CD4-positive, alpha-beta T cell treated with Interleukin-2 at 100 ng/mL for 4 hours (primary cell): ENCODE measurements around the gene TSGA10IP.

ENCODE experiments used
- DNase-seq: peaks from one replicate; pipeline ENCODE4 v3.0.0-alpha.2; 2020; ENCODE audit warnings: low spot score

TSGA10IP gene

DNA sequence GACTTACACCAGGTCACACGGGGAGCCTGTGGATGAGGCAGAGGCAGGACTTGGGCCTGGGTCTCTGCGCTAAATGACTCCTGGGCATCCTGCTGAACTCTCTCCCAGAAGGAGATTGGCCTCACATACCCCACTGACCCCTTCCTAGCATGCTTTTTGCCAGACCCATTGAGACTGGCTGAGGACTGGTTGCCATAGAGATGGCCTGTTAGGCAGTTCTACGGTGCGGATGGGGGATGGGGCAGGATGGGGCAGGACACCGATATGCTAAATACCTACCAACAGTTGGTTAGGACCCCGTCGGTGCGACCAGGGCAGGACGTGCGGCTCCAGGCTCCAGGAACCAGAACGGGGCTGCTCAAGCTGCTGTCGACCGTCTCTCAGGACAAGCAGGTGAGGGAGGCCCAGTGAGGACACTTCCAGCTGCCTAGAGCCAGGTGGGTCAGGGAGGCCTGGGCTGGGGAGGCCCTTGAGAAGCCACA is at the start of gene TSGA10IP:
TSGA10IP (plus strand) TSS at position 51 of the 482 bp plus-strand sequence; CDS start at position 247, 196 bp downstream.
- no peak for DNase-seq

- no peak for DNase-seq
Measured at GRCh38 chr11:65895482-65895981, 49.7 kb upstream of the TSGA10IP start.

GRCh38 chr11:65896034-65896999 is 49.0 kb upstream of the TSGA10IP start:
- no peak for DNase-seq

DNA sequence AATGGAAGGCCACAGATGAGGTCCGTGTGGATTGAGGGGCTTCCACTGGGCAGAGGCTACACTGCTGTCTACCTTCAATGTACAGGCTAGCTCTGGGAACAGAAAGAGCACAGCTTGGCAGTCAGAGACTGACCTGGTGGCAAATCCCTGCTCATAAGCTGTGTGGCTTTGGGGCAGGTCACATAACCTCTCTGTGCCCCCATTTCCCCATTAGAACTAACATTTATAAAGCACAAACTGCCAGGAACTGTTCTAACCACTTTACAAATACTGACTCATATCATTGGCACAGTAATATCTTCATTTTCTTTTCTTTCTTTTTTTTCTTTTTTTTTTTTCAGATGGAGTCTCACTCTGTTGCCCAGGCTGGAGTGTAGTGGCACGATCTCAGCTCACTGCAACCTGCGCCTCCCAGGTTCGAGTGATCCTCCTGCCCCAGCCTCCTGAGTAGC is 48.2 kb upstream of the TSGA10IP start:
- DNase-seq = no peak

DNA sequence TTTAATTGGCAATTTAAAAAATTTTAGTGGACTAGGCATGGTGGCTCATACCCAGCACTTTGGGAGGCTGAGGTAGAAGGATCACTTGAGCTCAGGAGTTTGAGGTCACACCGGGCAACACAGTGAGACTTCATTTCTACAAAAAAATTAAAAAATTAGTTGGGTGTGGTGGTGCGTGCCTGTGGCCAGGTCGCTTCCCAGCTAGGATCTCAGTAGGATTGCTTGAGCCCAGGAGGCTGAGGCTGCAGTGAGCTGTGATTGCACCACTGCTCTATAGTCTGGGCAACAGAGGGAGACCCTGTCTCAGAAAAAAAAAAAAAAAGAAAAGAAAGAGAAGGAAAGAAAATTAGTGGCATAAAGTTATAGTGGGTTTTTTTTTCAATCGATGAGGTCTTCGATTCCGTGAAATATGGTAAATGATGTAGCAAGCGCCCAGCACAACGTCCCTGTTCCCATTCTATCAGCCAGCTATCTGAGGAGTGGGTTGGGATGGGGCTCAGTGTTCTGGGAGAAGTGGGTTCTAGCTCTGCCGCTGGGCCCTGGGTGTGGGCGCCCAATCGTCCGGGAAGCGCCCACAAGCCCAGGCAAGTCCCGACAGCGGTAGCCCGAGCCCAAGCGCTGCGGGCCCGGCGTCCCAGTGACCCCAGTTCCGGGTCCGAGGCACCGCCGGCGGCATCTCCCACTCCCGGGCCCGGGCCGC is 46.5 kb upstream of the TSGA10IP start:
- DNase-seq = no peak

DNA sequence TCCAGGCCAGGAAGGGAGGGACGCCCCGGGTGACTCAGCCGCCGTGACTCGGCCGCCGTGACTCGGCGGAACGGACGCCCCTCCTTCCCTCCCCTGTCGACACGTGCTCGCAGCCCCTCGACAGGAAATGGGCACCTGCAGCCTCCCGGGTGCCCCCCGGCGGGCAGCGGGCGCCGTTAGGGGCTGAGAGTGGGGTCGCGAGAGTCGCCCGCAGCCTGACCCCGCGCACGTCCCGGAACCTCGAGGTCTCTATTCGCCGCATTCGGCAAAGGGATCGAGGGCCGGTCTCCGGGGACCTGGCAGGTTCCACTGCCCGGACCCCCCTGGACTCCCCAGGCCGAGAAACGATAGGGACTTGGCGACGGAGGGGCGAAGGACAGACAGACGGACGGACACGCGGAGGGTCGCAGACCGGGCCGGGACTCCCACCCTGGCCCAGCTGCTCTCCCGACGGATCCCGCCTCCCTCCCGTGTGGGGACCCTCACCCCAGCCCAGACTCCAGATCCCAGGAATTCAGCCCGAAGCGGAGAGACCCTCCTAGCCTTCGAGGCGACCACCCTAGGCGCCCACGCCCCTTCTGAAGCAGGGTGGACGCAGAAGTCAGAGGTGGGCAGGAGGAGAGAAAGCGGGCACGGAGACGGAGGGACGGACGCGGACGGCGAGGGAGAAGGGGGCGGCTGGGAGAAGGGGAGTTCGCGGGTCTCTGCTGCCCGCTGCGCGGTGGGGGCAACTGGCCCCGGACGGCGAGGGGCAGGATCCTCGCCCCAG is 45.7 kb upstream of the TSGA10IP start:
- peak; percentile 61 for DNase-seq

- DNase-seq = peak; percentile 95
Measured at GRCh38 chr11:65900125-65900898, 45.0 kb upstream of the TSGA10IP start, which contains the start of gene FOSL1. FOSL1 (minus strand) TSS chr11:65900388; CDS start chr11:65900339, 49 bp downstream.

DNA sequence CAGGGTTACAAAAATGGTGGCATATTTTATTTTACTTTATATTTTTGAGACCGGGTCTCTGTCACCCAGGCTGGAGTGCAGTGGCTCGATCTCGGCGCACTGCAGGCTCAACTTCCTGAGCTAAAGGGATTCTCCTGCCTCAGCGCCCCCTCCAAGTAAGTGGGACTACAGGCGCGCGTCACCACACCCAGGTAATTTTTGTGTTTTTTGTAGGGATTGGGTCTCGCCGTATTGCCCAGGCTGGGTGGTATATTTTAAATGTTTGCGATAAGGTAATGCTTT is 44.4 kb upstream of the TSGA10IP start:
- DNase-seq = no peak

GRCh38 chr11:65903068-65903481 is 42.2 kb upstream of the TSGA10IP start:
- no peak for DNase-seq

DNA sequence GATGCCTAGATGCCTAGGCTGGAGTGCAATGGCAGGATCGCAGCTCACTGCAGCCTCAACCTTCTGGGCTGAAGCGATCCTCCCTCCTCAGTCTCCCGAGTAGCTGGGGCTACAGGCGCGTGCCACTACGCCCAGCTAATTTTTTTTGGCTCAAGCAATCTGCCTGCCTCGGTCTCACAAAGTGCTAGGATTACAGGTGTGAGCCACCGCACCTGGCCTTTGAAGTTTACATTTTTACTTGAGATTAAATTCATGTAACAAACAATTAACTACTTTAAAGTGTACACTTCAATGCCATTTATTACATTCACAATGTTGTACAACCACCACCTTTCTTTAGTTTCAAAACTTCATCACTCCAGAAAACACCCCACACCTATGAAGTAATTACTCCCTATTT is 41.6 kb upstream of the TSGA10IP start:
- DNase-seq = no peak

DNA sequence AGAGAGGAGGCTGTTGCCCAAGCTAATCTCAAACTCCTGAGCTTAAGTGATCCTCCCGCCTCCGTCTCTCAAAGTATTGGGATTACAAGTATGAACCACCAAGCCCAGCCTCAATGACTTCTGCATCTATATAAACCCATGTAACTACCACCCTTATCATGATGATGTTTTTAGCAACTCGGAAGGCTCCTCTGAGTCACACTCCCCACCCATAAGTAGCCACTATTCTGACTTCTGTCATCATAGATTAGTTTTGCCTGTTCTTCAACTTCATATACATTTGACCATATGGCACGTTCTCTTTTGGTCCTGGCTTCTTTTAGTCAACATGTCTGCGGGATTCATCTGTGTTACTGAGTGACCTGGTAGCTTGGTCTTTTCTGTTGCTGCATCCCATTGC is 38.7 kb upstream of the TSGA10IP start:
- DNase-seq = no peak

DNA sequence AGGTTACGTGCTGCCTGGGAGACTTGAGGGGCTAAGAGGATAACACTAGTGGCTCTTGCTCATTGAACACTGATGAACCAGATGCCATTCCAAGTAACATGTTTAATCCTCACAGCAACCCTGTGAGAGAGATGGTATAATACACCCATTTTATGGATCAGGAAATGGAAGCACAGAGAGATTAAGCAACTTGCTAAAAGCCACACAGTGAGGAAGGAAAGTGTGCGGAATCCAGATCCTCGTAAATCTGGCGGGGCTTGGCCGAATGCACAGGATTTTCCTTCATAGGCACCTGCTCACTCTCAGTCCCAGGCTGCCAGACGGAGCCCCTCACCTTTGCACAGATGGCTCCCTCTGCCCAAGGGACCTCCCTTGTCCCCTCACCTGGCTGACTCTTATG is 37.4 kb upstream of the TSGA10IP start:
- DNase-seq = no peak

DNA sequence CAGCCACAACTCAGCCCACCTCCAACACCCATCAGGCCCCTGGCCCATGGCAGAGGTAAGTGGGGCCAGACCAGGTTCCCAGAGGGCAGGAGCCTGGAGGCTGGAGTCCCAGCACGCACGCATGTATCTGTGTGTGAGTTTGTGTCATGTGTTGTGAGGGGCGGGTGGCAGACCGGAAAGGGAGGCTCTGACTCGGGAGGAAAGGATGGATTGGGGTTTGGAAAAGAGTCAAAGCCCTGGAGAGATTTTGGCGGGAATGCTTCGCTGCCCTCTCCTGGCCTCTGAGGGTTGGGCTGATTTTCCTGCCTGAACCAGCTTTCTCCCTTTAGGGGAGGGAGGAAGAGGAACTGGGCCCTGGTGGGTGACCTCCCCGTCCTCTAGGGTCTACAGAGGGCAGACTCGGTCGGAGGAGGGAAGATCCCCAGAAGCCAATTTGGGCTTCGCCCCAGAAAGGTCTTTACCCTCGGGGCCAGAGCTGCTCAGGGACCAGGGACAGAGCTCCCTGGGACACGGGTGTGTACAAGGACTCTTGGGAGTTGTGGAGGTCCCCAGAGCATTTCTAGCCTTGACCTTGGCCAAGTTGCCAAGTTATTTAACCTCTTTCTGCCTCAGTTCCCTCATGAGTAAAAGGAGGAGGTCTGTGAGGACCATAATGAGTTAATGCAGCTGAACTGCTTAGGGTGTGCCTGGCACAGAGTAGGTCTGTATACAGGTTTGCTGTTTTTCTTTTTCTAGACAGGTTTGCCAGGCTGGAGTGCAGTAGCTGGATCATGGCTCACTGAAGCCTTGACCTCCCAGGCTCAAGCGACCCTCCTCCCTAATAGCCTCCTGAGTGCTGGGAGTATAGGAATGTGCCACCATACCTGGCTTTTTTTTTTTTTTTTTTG is 33.4 kb upstream of the TSGA10IP start:
- no peak for DNase-seq

- no peak for DNase-seq
Measured at GRCh38 chr11:65912845-65913244, 32.4 kb upstream of the TSGA10IP start.

- DNase-seq = no peak
Measured at GRCh38 chr11:65915101-65915820, 30.0 kb upstream of the TSGA10IP start.

GRCh38 chr11:65915821-65916251 is 29.4 kb upstream of the TSGA10IP start:
- no peak for DNase-seq

- no peak for DNase-seq
Measured at GRCh38 chr11:65916391-65916790, 28.9 kb upstream of the TSGA10IP start.

GRCh38 chr11:65917077-65917433 is 28.2 kb upstream of the TSGA10IP start:
- DNase-seq = no peak

DNA sequence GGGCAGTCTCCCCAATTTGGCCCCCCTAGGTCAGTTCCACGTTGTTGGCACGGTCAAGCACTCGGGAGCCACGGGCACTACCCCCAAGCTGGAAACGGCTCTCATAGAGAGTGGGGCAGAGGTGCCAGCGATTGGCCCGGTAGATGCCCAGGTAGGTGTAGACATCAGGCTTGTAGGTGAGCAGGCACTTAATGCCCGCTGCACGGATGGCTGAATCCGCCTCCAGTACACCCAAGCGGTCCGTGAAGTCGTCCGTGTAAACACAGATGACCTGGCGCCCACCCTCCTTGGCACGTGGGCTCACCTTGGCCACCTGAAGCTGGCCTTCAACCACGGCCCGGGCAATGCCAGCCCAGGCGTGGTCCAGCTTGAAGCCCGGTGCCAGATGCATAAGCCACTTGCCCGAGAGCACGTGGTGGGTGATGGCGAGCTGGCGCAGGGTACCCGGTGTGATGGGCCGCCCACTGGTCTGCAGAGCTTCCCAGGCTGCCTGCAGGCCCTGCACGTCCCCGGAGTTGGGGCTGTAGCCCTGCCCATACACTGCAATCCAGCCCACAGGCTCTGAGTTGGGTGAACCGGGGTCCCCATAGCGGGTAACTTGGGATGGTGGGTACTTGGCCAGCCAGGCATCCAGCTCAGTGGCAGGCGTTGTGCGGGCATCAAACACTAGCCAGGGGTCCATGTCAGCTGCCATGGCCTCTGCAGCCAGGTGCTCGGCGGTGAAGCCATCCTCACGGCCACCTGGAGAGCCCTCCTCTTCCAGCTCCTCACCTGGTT is 27.7 kb upstream of the TSGA10IP start:
- DNase-seq = no peak
